ENCODE data around the gene DMBT1. TPM values are rescaled to one million over a fixed set of nuclear protein-coding genes. Genes with fewer than 3 reads are reported as not detected.

DMBT1 gene
- polyA plus RNA-seq, result 0.04 to 0.17 TPM (median 0.08 TPM) in 3 replicates
- not detected for polyA plus RNA-seq (2011; ENCODE audit: low read depth)
- 0.01 and 0.02 TPM in 2 replicates for polyA plus RNA-seq (2011; cell fraction: cytosol; rRNA removed)
- polyA plus RNA-seq (2011; cell fraction: nucleus; rRNA removed), result 0.12 and 0.13 TPM in 2 replicates
- 0.05 TPM in 1 of 2 replicates, not detected in the other for polyA plus RNA-seq (2012; ENCODE audit: low replicate concordance)
- 0.06 to 0.13 TPM (median 0.13 TPM) in 3 replicates for polyA minus RNA-seq
- polyA minus RNA-seq (2011; cell fraction: cytosol; rRNA and poly(A)+ RNA removed), result not detected
- polyA minus RNA-seq (2011; cell fraction: nucleus; rRNA and poly(A)+ RNA removed), result 0.21 and 0.23 TPM in 2 replicates

DNA sequence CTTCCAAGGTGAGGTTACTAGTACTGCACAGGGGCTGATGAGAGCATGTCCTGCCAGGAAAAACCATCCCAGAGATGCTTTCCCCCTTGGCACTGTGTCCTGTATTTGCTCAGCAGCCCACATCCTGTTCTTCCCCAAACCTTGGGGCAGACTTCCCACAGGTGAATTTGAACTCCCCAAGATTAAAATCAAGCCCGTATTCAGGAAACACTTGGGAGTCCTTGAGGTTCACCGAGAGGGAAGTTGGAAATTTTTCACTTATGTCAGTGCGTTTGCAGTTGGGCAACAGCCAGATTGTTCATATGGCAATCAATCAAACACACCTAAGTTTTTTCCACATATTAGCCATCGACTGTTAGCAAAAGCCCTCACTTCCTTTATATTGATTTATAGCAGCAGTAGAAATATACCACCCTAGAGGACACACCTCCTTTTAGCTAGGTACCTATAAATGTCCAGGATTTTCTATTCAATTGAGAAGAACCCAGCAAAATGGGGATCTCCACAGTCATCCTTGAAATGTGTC, at the start of gene DMBT1:
Gene DMBT1, plus strand, starts transcription at position 476 of the 526 bp plus-strand sequence. Its CDS starts 17 bp downstream, at position 493.
- Histone ChIP-seq H2AFZ (ENCODE audit: control insufficient read depth, low read length) (no peak within 1 kb of the TSS), H3K4me2 (ENCODE audit: control insufficient read depth, extremely low read depth, insufficient read depth, low read depth, low read length) (peak within 1 kb of the TSS; percentile 10), H4K20me1 (ENCODE audit: control insufficient read depth, extremely low read depth, insufficient read depth, low read length) (no peaks in the 10 kb centered on the region), H3K27ac (ENCODE audit: control insufficient read depth, insufficient read depth, low read length) (no peak within 1 kb of the TSS), H3K4me3 (ENCODE audit: control insufficient read depth in 2 of 3, extremely low read depth in 1 of 3, insufficient read depth in 2 of 3, low read depth in 1 of 3, low read length in 3 of 3) (no peak within 1 kb of the TSS), H3K9ac (ENCODE audit: control insufficient read depth, extremely low read depth, insufficient read depth, low read length) (no peak within 1 kb of the TSS), H3K79me2 (ENCODE audit: control insufficient read depth, insufficient read depth, low read length) (no peaks in the 10 kb centered on the region), H3K9me3 (ENCODE audit: control insufficient read depth, low read depth, low read length) (no peaks in the 10 kb centered on the region), H3K36me3 (ENCODE audit: control insufficient read depth in 2 of 2, extremely low read depth in 1 of 2, insufficient read depth in 2 of 2, low read length in 2 of 2) (no peaks in the 10 kb centered on the region), H3K4me1 (ENCODE audit: control insufficient read depth, extremely low read depth, insufficient read depth, low read length) (peaks cover 21% of the 10 kb centered on the region), H3K27me3 (ENCODE audit: control insufficient read depth, extremely low read depth, insufficient read depth, low read length) (peaks cover 3% of the 10 kb centered on the region), H3K9me1 (ENCODE audit: control insufficient read depth, extremely low read depth, insufficient read depth, low read length) (no peaks in the 10 kb centered on the region)
- DNase-seq (ENCODE audit: low read depth, low spot score) (no peak), FAIRE-seq (no peak)
- dilution Hi-C loops (cut with MboI; ENCODE audit: extremely low pct_ligation_motif_present, low sequenced_read_pairs), result no loop called here
- no peak for TF ChIP-seq EZH2 (IDR thresholded peaks at IDR 0.05; ENCODE audit: low read length)
- TF ChIP-seq, protein P1, sequence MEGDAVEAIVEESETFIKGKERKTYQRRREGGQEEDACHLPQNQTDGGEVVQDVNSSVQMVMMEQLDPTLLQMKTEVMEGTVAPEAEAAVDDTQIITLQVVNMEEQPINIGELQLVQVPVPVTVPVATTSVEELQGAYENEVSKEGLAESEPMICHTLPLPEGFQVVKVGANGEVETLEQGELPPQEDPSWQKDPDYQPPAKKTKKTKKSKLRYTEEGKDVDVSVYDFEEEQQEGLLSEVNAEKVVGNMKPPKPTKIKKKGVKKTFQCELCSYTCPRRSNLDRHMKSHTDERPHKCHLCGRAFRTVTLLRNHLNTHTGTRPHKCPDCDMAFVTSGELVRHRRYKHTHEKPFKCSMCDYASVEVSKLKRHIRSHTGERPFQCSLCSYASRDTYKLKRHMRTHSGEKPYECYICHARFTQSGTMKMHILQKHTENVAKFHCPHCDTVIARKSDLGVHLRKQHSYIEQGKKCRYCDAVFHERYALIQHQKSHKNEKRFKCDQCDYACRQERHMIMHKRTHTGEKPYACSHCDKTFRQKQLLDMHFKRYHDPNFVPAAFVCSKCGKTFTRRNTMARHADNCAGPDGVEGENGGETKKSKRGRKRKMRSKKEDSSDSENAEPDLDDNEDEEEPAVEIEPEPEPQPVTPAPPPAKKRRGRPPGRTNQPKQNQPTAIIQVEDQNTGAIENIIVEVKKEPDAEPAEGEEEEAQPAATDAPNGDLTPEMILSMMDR (optimal IDR thresholded peaks at IDR 0.05 in 1 of 3, IDR thresholded peaks at IDR 0.05 in 1 of 3, conservative IDR thresholded peaks at IDR 0.05 in 1 of 3; ENCODE audit: extremely low read depth in 1 of 3, insufficient read depth in 2 of 3, low read length in 3 of 3), result no peak

DNA sequence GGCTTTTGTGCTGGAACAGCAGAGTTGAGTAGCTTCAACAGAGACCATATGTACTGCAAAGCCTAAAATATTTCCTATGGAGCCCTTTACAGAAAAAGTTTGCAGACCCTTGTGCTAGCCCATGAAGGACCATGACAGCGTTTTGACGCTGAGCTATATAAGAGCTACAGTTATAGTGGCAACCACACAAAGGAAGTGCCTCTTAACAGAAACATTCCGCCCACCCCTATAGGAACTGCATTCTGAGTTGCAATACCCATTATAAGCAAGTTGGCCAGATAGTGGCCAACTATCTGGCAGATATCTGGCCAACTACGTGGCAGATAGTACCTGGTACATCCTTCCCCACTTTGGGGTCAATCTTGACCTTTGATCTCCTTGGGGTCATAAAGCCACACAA, 47.5 kb upstream of the DMBT1 start:
- no peaks in the 10 kb centered on the region for H3K27me3 ChIP-seq (ENCODE audit: control insufficient read depth, extremely low read depth, insufficient read depth, low read length)
- H3K9ac ChIP-seq (ENCODE audit: control insufficient read depth, extremely low read depth, insufficient read depth, low read length), result no peak overlapping the region
- peaks cover 41 to 57% of the 10 kb centered on the region in 2 experiments for H3K36me3 ChIP-seq (ENCODE audit: control insufficient read depth in 2 of 2, extremely low read depth in 1 of 2, insufficient read depth in 2 of 2, low read length in 2 of 2)
- no peak overlapping the region for H3K27ac ChIP-seq (ENCODE audit: control insufficient read depth, insufficient read depth, low read length)
- H3K4me2 ChIP-seq (ENCODE audit: control insufficient read depth, extremely low read depth, insufficient read depth, low read depth, low read length), result no peak overlapping the region
- dilution Hi-C loops (cut with MboI; ENCODE audit: extremely low pct_ligation_motif_present, low sequenced_read_pairs), result no loop called here
- H4K20me1 ChIP-seq (ENCODE audit: control insufficient read depth, extremely low read depth, insufficient read depth, low read length), result no peaks in the 10 kb centered on the region
- DNase-seq (ENCODE audit: low read depth, low spot score) (no peak), FAIRE-seq (no peak)
- TF ChIP-seq, protein P1 (optimal IDR thresholded peaks at IDR 0.05 in 1 of 3, IDR thresholded peaks at IDR 0.05 in 1 of 3, conservative IDR thresholded peaks at IDR 0.05 in 1 of 3; ENCODE audit: extremely low read depth in 1 of 3, insufficient read depth in 2 of 3, low read length in 3 of 3), result no peak
- no peaks in the 10 kb centered on the region for H3K79me2 ChIP-seq (ENCODE audit: control insufficient read depth, insufficient read depth, low read length)
- H3K9me1 ChIP-seq (ENCODE audit: control insufficient read depth, extremely low read depth, insufficient read depth, low read length), result peaks cover 7% of the 10 kb centered on the region
- no peaks in the 10 kb centered on the region for H3K9me3 ChIP-seq (ENCODE audit: control insufficient read depth, low read depth, low read length)
- no peak overlapping the region for H3K4me3 ChIP-seq (ENCODE audit: control insufficient read depth in 2 of 3, extremely low read depth in 1 of 3, insufficient read depth in 2 of 3, low read depth in 1 of 3, low read length in 3 of 3)
- H2AFZ ChIP-seq (ENCODE audit: control insufficient read depth, low read length), result no peak overlapping the region
- H3K4me1 ChIP-seq (ENCODE audit: control insufficient read depth, extremely low read depth, insufficient read depth, low read length), result peaks cover 25% of the 10 kb centered on the region

All from keratinocyte (primary cell).